KMS-11 (cell line): ENCODE results near the gene SNHG17.

Source experiments
- H2AFZ ChIP-seq: fragments of 200-600 bp; sonication (generic); 2 replicates; pipeline ENCODE4 v1.6.1; 2016; ENCODE audit warnings: antibody characterized with exemption, mixed run types, low read depth
- H3K27ac ChIP-seq: fragments of 200-600 bp; sonication (generic); 2 replicates; pipeline ENCODE4 v1.6.1; 2016; ENCODE audit warnings: mild to moderate bottlenecking, mixed run types
- H3K27me3 ChIP-seq: fragments of 200-600 bp; sonication (generic); 2 replicates; pipeline ENCODE4 v1.6.1; 2017; ENCODE audit warnings: mild to moderate bottlenecking, low read depth, mixed run types, moderate library complexity; ENCODE audit not compliant: insufficient read depth
- H3K36me3 ChIP-seq: fragments of 200-600 bp; sonication (generic); 2 replicates; pipeline ENCODE4 v1.6.1; 2017; ENCODE audit warnings: mild to moderate bottlenecking, mixed run types; ENCODE audit not compliant: insufficient read depth
- H3K4me1 ChIP-seq: fragments of 200-600 bp; sonication (generic); 2 replicates; pipeline ENCODE4 v1.6.1; 2016; ENCODE audit warnings: mild to moderate bottlenecking, low read depth, mixed run types; ENCODE audit not compliant: poor library complexity, severe bottlenecking
- H3K4me2 ChIP-seq: fragments of 200-600 bp; sonication (generic); 2 replicates; pipeline ENCODE4 v1.7.0; 2016; ENCODE audit warnings: mild to moderate bottlenecking, mixed run types
- H3K4me3 ChIP-seq: fragments of 200-600 bp; sonication (generic); IDR thresholded peaks from 2 replicates; pipeline ENCODE4 v1.6.1; 2017; ENCODE audit warnings: low read depth, low read length, mixed read lengths; ENCODE audit not compliant: insufficient read depth
- H3K79me2 ChIP-seq: fragments of 200-600 bp; sonication (generic); 2 replicates; pipeline ENCODE4 v1.6.1; 2016; ENCODE audit warnings: low read depth, mixed run types; ENCODE audit not compliant: insufficient read depth
- H3K9ac ChIP-seq: fragments of 200-600 bp; sonication (generic); 2 replicates; pipeline ENCODE4 v1.6.1; 2016; ENCODE audit warnings: mild to moderate bottlenecking, mixed run types
- H4K20me1 ChIP-seq: fragments of 200-600 bp; sonication (generic); 2 replicates; pipeline ENCODE4 v1.6.1; 2016; ENCODE audit warnings: mild to moderate bottlenecking, mixed run types; ENCODE audit not compliant: insufficient read depth
- CTCF ChIP-seq: fragments of 200-600 bp; sonication (generic); conservative IDR thresholded peaks from 2 replicates; pipeline ENCODE4 v1.6.1; 2017; ENCODE audit warnings: low read depth, mild to moderate bottlenecking, antibody characterized with exemption, low read length, moderate library complexity, mixed read lengths

Gene SNHG17

GRCh38 chr20:38407321-38407720 lies 27.8 kb downstream of the SNHG17 start:
- Histone ChIP-seq H3K4me2 (no peak overlapping the region), H4K20me1 (no peaks in the 10 kb centered on the region), H3K4me3 (no peak overlapping the region), H3K27me3 (no peaks in the 10 kb centered on the region), H3K36me3 (no peaks in the 10 kb centered on the region), H3K9ac (no peak overlapping the region), H2AFZ (no peak overlapping the region), H3K79me2 (no peaks in the 10 kb centered on the region), H3K4me1 (no peaks in the 10 kb centered on the region), H3K27ac (no peak overlapping the region)
- no peak for TF ChIP-seq CTCF

GRCh38 chr20:38406476-38406875 lies 28.7 kb downstream of the SNHG17 start:
- Histone ChIP-seq H3K27me3 (no peaks in the 10 kb centered on the region), H3K36me3 (no peaks in the 10 kb centered on the region), H4K20me1 (no peaks in the 10 kb centered on the region), H3K9ac (no peak overlapping the region), H3K4me1 (no peaks in the 10 kb centered on the region), H2AFZ (no peak overlapping the region), H3K4me3 (no peak overlapping the region), H3K79me2 (no peaks in the 10 kb centered on the region), H3K4me2 (no peak overlapping the region), H3K27ac (no peak overlapping the region)
- no peak for TF ChIP-seq CTCF

GRCh38 chr20:38405132-38405531 lies 30.0 kb downstream of the SNHG17 start:
- Histone ChIP-seq H3K27me3 (no peaks in the 10 kb centered on the region), H3K36me3 (no peaks in the 10 kb centered on the region), H3K27ac (no peak overlapping the region), H4K20me1 (no peaks in the 10 kb centered on the region), H3K4me1 (no peaks in the 10 kb centered on the region), H3K9ac (no peak overlapping the region), H3K4me3 (no peak overlapping the region), H2AFZ (no peak overlapping the region), H3K79me2 (no peaks in the 10 kb centered on the region), H3K4me2 (no peak overlapping the region)
- no peak for TF ChIP-seq CTCF

GRCh38 chr20:38404016-38404415 lies 31.1 kb downstream of the SNHG17 start:
- Histone ChIP-seq H3K4me3 (no peak overlapping the region), H3K36me3 (no peaks in the 10 kb centered on the region), H3K79me2 (no peaks in the 10 kb centered on the region), H3K4me2 (no peak overlapping the region), H3K9ac (no peak overlapping the region), H3K27me3 (no peaks in the 10 kb centered on the region), H2AFZ (no peak overlapping the region), H3K27ac (no peak overlapping the region), H4K20me1 (no peaks in the 10 kb centered on the region), H3K4me1 (no peaks in the 10 kb centered on the region)
- TF ChIP-seq CTCF = no peak

- Histone ChIP-seq H3K27me3 (no peaks in the 10 kb centered on the region), H3K9ac (no peak overlapping the region), H3K4me1 (no peaks in the 10 kb centered on the region), H3K4me3 (no peak overlapping the region), H4K20me1 (no peaks in the 10 kb centered on the region), H3K4me2 (no peak overlapping the region), H3K36me3 (no peaks in the 10 kb centered on the region), H3K79me2 (no peaks in the 10 kb centered on the region), H2AFZ (no peak overlapping the region), H3K27ac (no peak overlapping the region)
- TF ChIP-seq CTCF = no peak
Measured at GRCh38 chr20:38402816-38403215, 32.3 kb downstream of the SNHG17 start.
